Measurements from ENCODE around the gene MEX3A.

DNA sequence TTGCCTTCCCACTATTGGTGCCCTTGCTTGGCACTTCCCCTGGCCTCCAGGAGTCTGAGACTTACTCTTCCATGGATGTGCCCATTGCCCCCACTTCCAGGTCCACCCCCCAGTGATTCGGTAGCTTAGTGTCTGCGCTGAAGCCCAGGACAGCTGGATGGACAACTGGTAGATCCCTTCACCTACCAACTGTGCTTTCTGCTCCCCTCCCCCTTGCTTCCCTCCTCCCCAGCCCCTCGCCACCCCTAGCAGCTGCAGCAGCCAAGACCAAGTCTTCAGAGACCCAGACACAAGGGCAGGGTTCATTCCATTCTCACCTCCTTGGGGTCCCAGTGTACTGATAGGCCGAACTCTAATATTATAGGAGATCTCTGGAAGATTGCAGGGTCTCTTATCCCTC lies 39.2 kb upstream of the MEX3A start:
- TF ChIP-seq SP1 (IDR thresholded peaks at IDR 0.05), result no peak
- TF ChIP-seq L3MBTL2 (conservative IDR thresholded peaks at IDR 0.05), result no peak
- TF ChIP-seq FOXK2 (IDR thresholded peaks at IDR 0.05), result no peak
- no peak for TF ChIP-seq ARNT (IDR thresholded peaks at IDR 0.05)
- no peak for TF ChIP-seq SUZ12 (IDR thresholded peaks at IDR 0.05)
- no peak for TF ChIP-seq TARDBP (IDR thresholded peaks at IDR 0.05)
- TF ChIP-seq FOXM1 (IDR thresholded peaks at IDR 0.05; ENCODE audit: borderline replicate concordance), result no peak
- no peak for TF ChIP-seq LEF1 (IDR thresholded peaks at IDR 0.05; ENCODE audit: borderline replicate concordance)
- no peak for TF ChIP-seq BHLHE40 (IDR thresholded peaks at IDR 0.05; ENCODE audit: borderline replicate concordance)
- TF ChIP-seq HDGF (IDR thresholded peaks at IDR 0.05; ENCODE audit: borderline replicate concordance), result no peak
